Embryonic facial prominence (tissue), 1 donor: Measurements from ENCODE around the gene KLK5.
"Not testable (repeated sequence)": the region's sequence is repeated elsewhere in the genome, so short reads cannot be mapped to it uniquely, and the experiment has no call there.

Experiments used
- DNase-seq: peaks from one replicate; pipeline ENCODE4 v3.0.0-alpha.2; 2016; ENCODE audit errors: extremely low spot score

Gene KLK5, protein sequence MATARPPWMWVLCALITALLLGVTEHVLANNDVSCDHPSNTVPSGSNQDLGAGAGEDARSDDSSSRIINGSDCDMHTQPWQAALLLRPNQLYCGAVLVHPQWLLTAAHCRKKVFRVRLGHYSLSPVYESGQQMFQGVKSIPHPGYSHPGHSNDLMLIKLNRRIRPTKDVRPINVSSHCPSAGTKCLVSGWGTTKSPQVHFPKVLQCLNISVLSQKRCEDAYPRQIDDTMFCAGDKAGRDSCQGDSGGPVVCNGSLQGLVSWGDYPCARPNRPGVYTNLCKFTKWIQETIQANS

GRCh38 chr19:50952910-50953309 lies at the start of gene KLK5:
TSS of gene KLK5 (minus strand) at chr19:50953038. CDS start at chr19:50952657, 381 bp downstream.
- DNase-seq = no peak

- no peak for DNase-seq
These were observed 49.3 kb upstream of the KLK5 start for GRCh38 chr19:51002089-51002532.

- no peak for DNase-seq
These were observed 48.7 kb upstream of the KLK5 start, which contains the start of gene KLK8 for GRCh38 chr19:51001515-51001914. TSS of gene KLK8 (minus strand) at chr19:51001604. CDS start at chr19:51001167, 437 bp downstream.

DNA sequence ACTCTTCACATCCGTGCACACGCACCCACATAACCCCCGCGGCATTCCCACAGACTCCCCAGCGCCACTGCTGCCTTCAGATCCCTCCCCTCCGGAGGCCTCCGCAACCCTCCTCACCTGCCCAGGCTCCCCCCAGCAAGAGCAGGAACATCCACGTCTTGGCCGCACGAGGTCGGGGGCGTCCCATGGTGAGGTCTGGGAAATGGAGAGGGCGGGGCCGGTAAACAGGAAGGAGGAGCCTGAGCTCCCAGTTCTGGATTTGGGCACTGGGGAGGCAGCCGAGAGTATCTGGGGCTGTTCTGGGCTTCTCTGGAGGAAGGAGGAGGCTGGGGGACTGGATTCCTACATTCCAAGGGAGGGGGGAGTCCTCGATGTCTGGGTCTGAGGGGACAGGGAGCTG lies 48.1 kb upstream of the KLK5 start:
- no peak for DNase-seq

- no peak for DNase-seq
These were observed 47.6 kb upstream of the KLK5 start for GRCh38 chr19:51000426-51000825.

GRCh38 chr19:50998686-50999085 lies 45.8 kb upstream of the KLK5 start:
- no peak for DNase-seq

- DNase-seq = no peak
These were observed 45.2 kb upstream of the KLK5 start for GRCh38 chr19:50998061-50998460.

- no peak for DNase-seq
These were observed 41.3 kb upstream of the KLK5 start for GRCh38 chr19:50994129-50994528.

DNA sequence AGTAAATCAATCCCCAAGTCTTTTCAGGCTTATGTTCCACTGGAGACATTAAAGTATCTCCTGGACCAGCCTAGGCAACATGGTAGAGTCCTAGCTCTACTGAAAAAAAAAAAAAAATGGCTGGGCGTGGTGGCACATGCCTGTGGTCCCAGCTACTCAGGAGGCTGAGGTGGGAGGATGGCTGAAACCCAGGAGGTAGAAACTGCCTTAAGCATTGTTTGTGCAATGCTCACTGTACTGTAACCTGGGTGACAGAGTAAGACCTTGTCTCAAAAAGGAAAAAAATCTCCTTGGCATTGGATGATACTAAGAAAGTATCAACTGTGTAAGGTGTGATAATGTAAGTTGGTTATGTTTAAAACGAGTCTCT lies 39.8 kb upstream of the KLK5 start:
- DNase-seq = no peak

DNA sequence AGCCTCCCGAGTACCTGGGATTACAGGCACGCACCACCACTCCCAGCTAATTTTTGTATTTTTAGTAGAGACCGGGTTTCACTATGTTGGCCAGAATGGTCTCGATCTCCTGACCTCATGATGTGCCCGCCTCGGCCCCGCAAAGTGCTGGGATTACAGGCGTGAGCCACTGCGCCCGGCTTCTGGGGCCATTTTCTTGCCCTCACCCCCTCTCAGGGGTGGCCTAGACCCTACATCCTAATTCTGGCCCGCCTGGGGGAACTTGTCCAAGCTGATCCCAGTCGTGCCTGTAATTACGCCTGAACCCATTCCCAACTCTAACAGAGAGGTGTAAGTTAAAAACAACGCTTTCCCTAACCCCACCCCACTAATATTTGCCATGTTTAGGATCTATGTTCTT lies 31.6 kb upstream of the KLK5 start:
- DNase-seq = not testable (repeated sequence)

GRCh38 chr19:50983625-50984292 lies 30.9 kb upstream of the KLK5 start, which contains the start of gene KLK7:
TSS of gene KLK7 (minus strand) at chr19:50983917. CDS start at chr19:50982399, 1,518 bp downstream.
- no peak for DNase-seq

DNA sequence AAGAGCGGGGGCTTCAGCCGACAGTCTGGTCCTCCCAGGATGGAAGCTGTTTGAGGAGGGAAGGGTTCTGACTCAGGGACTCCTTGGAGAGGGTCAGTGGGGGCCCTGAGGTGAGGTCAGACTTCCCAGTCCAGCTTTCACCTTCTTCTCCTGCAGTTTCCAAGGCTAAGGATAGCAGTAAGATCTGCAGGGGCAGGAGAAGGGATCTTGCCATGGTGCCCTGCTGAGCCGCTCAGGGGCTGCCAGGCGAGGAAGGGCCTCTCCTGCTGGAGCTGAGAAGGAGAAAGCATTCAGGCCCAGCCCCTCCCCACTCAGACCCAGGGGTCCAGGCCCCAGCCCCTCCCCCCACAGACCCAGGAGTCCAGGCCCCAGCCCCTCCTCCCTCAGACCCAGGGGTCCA lies 29.3 kb upstream of the KLK5 start:
- no peak for DNase-seq

GRCh38 chr19:50981587-50982146 lies 28.8 kb upstream of the KLK5 start:
- DNase-seq = no peak

DNA sequence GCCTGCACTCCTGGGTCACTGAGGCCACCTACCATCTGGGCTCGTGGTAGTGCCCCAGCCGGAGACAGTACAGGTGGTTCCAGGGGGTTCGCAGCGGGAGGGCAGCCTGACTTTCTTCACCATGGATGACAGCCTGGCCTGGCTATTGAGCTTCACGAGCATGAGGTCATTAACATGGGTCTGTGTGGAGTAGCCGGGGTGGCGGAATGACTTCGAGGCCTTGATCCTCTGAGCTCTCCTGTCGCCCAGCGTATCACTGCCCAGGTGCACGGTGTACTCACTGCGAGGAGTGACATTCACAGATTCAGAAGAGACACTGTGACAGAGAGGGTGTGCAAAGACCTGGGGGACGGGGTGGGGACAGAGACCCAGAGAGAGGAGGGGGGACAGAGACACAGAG lies 27.4 kb upstream of the KLK5 start:
- no peak for DNase-seq

DNA sequence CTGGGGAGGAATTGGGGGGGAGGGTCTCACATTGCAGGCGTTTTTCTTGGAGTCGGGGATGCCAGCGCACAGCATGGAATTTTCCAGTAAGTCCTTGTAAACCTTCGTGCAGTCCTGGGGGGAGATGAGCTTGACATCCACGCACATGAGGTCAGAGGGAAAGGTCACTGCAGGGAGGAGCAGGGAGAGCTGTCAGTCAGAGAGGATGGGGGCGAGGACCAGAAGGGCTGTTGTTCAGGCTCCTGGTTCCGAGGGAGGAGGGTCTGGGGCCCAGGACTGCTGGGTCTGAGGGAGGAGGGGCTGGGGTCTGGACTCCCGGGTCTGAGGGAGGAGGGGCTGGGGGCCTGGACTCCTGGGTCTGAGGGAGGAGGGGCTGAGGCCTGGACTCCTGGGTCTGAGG lies 26.9 kb upstream of the KLK5 start:
- DNase-seq = no peak

- DNase-seq = no peak
These were observed 26.0 kb upstream of the KLK5 start for GRCh38 chr19:50978772-50979390.

- no peak for DNase-seq
These were observed 24.8 kb upstream of the KLK5 start for GRCh38 chr19:50977626-50978025.

DNA sequence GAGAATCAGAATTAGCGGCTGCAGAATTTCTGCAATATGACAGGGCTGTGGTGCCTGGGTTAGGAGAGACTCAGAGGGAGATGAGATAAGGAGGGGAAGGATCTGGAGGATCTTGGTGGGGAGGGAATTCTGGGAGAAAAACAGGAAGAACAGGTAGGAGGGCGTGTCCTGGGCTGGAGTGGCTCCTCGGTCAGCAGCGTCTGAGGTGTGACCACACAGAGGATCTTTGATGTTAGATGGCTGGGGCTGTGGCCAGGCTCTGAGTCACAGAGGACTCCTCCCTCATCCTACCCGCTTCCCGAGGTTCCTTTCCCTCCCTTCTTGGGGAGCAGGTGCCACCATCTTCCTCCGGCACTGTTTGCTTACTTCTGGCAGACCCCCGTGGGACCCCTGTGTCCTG lies 22.9 kb upstream of the KLK5 start:
- DNase-seq = no peak

GRCh38 chr19:50974702-50975556 lies 22.1 kb upstream of the KLK5 start:
- no peak for DNase-seq

- DNase-seq = no peak
These were observed 20.0 kb upstream of the KLK5 start for GRCh38 chr19:50972795-50973376.

- not testable (repeated sequence) for DNase-seq
These were observed 17.0 kb upstream of the KLK5 start for GRCh38 chr19:50969810-50970209.
